Measurements from ENCODE around the gene PKMYT1. TPM values are rescaled to one million over a fixed set of nuclear protein-coding genes. Genes with fewer than 3 reads are reported as not detected.

Gene PKMYT1
- total RNA-seq, 1 donor from 2014 or later, result 125 TPM

DNA sequence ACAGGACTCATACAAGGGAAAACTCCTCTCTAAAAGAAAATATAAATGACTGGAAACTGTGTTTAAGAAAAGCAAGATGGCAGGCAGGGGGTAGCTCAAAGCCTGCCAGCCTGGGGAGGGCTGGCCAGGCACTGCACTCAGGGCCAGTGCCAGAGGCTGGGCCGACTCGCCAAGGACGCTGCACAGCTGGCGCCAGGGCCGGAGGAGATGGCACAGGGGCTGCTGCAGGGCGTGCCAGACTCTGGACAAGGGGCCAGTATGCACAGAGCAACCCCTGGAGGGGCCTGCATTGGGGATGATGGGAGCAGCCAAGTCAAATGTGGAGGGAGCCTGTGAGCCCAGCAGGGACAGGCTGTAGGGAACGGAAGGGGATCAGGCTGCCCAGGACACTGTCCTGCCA lies 4.0 kb downstream of the PKMYT1 start:
- intact Hi-C loops (cut with micrococcal nuclease), result no loop called here

GRCh38 chr16:2975161-2975795 lies 5.0 kb downstream of the PKMYT1 start:
- intact Hi-C loops (cut with micrococcal nuclease), result no loop called here

- intact Hi-C loops (cut with micrococcal nuclease), result no loop called here
Measured at GRCh38 chr16:2974319-2975056, 5.8 kb downstream of the PKMYT1 start.

DNA sequence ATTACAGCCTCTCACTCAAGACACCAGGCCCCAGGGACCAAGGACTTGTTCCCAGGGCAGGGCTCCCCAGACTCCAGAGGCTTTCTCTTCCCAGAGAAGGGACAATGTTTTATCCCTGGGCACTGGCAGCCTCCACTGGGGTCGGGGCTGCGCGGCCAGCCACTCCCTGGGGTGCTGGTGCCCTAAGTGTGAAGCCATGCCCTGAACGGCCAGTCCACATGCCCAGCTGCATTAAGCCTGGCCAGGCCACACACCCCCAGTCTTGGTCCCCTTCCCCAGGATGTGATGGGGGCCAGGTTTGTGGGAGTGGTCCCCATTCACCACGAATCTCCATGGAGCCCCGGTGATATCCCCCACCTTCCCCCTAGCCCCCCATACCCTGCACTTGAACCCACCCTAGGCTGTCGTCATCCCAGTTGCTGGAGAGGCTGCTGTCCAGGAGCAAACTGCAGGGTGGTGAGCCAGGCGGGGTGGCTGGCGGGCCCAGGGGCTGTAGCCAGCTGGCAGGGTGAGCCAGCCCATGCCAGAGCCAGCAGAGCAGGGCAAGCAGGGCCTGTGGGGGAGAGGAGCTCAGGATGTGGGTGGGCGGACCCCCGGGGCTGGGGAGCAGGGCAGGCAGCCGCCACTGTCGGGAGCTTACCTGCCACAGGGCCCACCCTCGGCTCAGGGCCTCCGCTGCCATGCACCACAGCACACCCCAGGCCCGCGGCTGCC lies 6.5 kb downstream of the PKMYT1 start:
- intact Hi-C loops (cut with micrococcal nuclease), result no loop called here

GRCh38 chr16:2973093-2973492 lies 7.2 kb downstream of the PKMYT1 start:
- intact Hi-C loops (cut with micrococcal nuclease), result no loop called here

GRCh38 chr16:2971985-2972784 lies 8.1 kb downstream of the PKMYT1 start:
- intact Hi-C loops (cut with micrococcal nuclease), result no loop called here

DNA sequence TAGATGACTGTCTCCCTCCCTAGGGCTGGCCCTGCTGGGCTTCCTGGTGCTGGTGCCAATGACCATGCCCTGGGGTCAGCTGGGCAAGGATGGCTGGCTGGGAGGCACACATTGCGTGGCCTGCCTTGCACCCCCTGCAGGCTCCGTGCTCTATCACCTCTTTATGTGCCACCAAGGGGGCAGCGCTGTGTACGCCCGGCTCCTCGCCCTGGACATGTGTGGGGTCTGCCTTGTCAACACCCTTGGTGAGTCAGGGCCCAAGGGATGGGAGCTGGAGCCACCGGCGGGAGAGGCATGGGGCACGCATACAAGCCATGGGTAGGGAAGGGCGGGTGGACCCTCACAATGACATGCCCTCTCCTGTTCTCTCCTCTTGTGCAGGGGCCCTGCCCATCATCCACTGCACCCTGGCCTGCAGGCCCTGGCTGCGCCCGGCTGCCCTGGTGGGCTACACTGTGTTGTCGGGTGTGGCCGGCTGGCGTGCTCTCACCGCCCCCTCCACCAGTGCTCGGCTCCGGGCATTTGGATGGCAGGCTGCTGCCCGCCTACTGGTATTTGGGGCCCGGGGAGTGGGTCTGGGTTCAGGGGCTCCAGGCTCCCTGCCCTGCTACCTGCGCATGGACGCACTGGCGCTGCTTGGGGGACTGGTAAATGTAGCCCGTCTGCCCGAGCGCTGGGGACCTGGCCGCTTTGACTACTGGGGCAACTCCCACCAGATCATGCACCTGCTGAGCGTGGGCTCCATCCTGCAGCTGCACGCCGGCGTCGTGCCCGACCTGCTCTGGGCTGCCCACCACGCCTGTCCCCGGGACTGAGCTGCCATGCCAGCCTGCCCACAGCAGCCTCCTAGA lies 8.9 kb downstream of the PKMYT1 start:
- intact Hi-C loops (cut with micrococcal nuclease), result no loop called here

DNA sequence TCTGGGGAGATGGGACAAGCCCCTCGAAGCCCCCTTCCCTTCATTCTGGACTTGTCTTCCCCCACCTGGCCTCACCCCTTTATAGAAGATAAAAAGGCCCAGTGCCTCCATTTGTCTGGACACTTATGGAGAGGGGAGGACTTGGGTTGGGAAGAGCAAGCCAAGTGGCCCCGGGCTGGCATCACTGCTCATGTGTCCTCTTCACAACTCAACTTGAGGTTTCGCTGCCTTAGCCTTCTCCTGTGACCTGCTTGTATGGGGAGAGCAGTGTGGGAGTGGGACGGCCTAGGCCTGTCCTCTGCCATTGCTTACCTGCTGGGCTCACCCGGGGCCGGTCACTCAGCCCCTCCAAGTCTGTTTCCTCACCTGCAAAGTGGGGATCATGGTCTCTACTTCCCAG lies 9.7 kb downstream of the PKMYT1 start:
- intact Hi-C loops (cut with micrococcal nuclease), result loop anchor here (1.0 kb wide), 1 partner anchor 10 kb away; the partner anchor contains the start of gene PKMYT1

DNA sequence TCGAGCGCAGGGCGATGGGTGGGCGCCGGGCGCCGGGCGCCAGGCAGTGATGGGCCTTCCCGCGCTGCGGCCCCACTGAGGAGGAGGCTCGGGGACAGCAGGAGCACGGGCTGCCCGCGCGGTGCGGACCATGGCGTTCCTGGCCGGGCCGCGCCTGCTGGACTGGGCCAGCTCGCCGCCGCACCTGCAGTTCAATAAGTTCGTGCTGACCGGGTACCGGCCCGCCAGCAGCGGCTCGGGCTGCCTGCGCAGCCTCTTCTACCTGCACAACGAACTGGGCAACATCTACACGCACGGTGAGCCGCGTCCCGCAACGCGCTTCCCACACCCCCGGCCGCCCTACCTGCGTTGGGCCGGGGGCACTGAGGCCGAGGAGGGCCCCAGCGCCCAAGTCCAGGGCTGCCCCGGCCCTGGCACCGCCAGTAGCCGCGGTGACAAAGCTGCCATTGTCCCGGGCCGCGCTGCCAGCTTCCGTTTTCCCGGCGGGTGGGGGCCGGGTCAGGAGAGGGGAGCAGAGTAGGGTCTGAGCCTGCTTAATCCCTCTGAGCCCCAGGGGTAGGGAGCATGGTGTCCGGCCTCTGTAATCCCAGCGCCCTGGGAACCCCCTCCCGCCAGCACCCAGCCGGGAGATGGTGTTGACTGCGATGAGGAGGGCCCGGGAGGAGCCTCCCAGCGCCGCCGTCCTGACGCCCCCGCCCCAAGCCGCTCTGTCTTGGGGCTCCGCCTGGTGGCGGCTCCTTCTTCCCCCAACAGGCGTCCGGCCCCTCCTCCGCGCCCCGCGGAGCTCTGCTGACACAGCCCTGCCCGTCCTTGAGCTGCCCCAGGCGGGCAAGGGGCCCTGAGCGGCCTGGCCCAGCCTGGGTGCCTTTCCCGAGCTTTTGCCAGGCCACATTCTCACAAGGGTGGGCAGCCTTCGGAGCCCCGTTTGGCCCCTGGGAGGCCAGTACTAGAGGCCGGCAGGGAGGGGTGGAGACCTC lies 10.4 kb downstream of the PKMYT1 start:
- intact Hi-C loops (cut with micrococcal nuclease), result loop anchor here (1.0 to 5.0 kb wide), 3 partner anchors 10 to 249 kb away; partner anchors contain the start of genes HCFC1R1, PKMYT1, PRSS27 and THOC6

DNA sequence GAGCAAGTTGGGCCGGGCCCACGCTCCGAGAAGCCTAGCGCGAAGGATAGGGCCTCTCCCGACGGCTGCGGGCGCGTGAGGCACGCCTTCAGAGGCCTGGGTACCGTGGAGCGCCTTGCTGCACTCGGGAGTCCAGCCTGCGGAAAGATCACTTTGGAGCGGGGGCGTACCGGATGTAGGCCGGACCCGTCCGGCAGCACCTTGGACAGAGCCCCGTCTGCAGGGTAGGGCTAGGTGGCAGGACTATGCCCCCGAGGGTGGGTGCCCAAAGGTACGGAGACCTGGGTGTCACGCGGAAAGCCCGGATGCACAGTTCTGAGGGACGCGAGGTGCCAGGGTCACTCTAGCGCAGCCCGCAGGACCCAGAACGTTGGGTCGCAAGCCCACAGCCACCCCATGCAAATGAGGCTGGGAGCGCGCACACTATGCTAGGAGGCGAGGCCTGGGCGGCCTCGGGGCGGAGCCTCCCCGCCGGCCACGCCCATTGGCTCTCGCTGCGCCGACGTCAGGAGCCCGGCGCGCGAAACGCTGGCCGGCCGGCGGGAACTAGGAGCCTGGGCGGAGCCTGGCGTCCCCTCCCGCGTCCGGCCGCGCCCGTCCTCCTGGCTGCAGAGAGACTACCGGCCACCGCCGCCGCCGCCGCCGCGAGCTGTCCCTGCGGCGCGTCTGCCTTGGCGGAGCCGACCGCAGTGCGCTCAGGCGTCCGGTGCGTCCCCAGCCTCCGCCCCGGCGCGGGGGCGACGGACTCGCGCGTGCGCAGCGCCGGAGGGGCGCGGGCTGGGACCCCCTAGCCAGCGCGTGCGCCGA lies 11.3 kb downstream of the PKMYT1 start, which contains the start of gene PAQR4:
TSS of gene PAQR4 (plus strand) at position 611 of the 807 bp plus-strand sequence. CDS start 327 bp downstream, outside the sequence.
- intact Hi-C loops (cut with micrococcal nuclease), result loop anchor here (2.0 to 5.0 kb wide), 2 partner anchors 53 to 248 kb away; partner anchors contain the start of genes HCFC1R1, PRSS27, THOC6 and TNFRSF12A

GRCh38 chr16:2968368-2968737 lies 11.9 kb downstream of the PKMYT1 start:
- intact Hi-C loops (cut with micrococcal nuclease), result loop anchor here (2.0 to 5.0 kb wide), 2 partner anchors 54 to 248 kb away; partner anchors contain the start of genes HCFC1R1, PRSS27, THOC6 and TNFRSF12A

DNA sequence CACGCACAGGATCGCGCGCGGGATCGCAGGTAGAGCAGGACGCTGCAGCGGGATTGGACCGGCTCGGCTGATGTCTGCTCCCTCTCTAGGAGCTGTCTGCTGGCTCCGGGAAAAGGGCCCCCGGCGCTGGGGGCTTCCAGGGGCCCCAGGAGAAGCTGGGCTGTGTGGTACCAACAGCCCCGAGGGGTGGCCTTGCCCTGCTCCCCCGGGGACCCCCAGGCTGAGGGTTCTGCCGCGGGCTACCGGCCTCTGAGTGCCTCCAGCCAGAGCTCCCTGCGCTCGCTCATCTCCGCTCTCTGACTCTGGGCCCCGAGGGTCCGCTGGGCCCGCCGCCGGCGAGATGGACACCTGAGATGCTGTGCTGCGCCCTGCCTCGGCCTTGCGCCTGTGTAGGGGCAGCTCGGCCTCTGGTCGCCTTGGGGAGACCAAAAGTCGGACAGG lies 12.5 kb downstream of the PKMYT1 start:
- intact Hi-C loops (cut with micrococcal nuclease), result loop anchor here (2.0 to 5.0 kb wide), 2 partner anchors 55 to 247 kb away; partner anchors contain the start of genes HCFC1R1, PRSS27, THOC6 and TNFRSF12A

- intact Hi-C loops (cut with micrococcal nuclease), result loop anchor here (5.0 kb wide), 1 partner anchor 55 kb away; the partner anchor contains the start of genes HCFC1R1, THOC6 and TNFRSF12A
Measured at GRCh38 chr16:2967211-2967631, 13.0 kb downstream of the PKMYT1 start.

GRCh38 chr16:2966808-2967191 lies 13.4 kb downstream of the PKMYT1 start:
- intact Hi-C loops (cut with micrococcal nuclease), result loop anchor here (5.0 kb wide), 1 partner anchor 56 kb away; the partner anchor contains the start of genes HCFC1R1, THOC6 and TNFRSF12A

- intact Hi-C loops (cut with micrococcal nuclease), result loop anchor here (5.0 kb wide), 1 partner anchor 56 kb away; the partner anchor contains the start of genes HCFC1R1, THOC6 and TNFRSF12A
Measured at GRCh38 chr16:2966043-2966807, 14.0 kb downstream of the PKMYT1 start.

All from T-helper 2 cell treated with Interferon-gamma antibody and Interleukin-4, amounts not matched to agents 100 ng/mL and 5 ng/mL, for 36 hours (primary cell).